HL-60 (cell line): Measurements from ENCODE around the gene ARHGEF7.

ENCODE experiments used
- DNase-seq, 2 experiments: peaks; one replicate each; pipeline ENCODE4 v3.0.0-alpha.2; 2010 to 2020; ENCODE audit warnings: low read depth in 1 of 2, low spot score in 1 of 2
- H3K27ac ChIP-seq: fragments of 250-450 bp; sonication (Bioruptor Pico); replicated peaks from 2 replicates; pipeline ENCODE4 v1.5.1; 2020; ENCODE audit warnings: mild to moderate bottlenecking, moderate library complexity
- H3K27me3 ChIP-seq: fragments of 250-450 bp; sonication (Bioruptor Pico); 2 replicates; pipeline ENCODE4 v1.5.1; 2021; ENCODE audit warnings: mild to moderate bottlenecking, moderate library complexity; ENCODE audit not compliant: insufficient read depth, poor library complexity, severe bottlenecking
- H3K4me3 ChIP-seq: replicated peaks from 2 replicates; pipeline ENCODE4 v1.5.1; 2011; ENCODE audit warnings: mild to moderate bottlenecking, control low read depth, low read length; ENCODE audit not compliant: insufficient read depth
- GABPA ChIP-seq: IDR thresholded peaks from 2 replicates; pipeline ENCODE4 v1.6.1; 2012; ENCODE audit warnings: low read depth
- POLR2AphosphoS5 ChIP-seq: IDR thresholded peaks from 2 replicates; pipeline ENCODE4 v1.6.1; 2012; ENCODE audit warnings: low read depth
- SPI1 ChIP-seq: IDR thresholded peaks from 2 replicates; pipeline ENCODE4 v1.6.1; 2012; ENCODE audit warnings: low read depth, mild to moderate bottlenecking, borderline replicate concordance
- TF ChIP-seq, protein P1 (sequence below): IDR thresholded peaks from one replicate; pipeline ENCODE4 v1.5.1; 2011; ENCODE audit warnings: low read length, control low read depth, inconsistent platforms; ENCODE audit not compliant: insufficient read depth
- TF ChIP-seq, protein P2 (sequence below): IDR thresholded peaks from 2 replicates; pipeline ENCODE4 v1.6.1; 2012; ENCODE audit warnings: low read depth; ENCODE audit not compliant: insufficient replicate concordance

The ARHGEF7 gene

DNA sequence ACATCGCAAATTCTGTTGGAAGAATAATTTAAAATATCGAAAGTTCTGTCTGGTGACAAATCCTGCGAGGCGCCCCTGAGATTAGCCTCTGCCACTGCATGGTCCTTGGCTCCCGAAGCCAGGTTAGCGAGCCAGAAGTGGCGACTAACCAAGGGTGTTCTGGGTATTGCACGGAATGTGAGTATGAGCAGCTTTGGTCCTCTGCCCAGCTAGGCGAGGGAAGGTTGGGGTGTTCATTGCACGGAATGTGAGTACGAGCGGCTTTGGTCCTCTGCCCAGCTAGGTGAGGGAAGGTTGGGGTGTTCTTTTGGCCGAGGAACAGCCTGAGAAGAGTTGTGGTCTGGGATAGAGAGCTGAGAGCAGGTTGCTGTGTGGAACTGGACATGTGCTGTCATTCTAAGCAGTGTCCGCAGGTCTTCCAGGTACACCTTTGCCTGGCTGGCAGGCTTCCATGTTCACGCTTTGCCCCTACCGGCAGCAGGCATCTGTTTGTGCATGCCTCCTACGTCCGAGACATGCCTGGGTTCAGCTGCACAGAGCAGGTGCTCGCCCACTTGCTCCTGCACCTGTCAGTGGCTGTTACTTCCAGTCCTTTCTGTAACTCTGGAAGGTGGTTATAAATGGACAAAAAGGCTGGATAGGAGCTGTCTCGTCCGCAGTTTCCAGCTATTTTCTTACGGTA lies 187.1 kb downstream of the ARHGEF7 start:
- no peak for DNase-seq
- no peak for TF ChIP-seq SPI1
- TF ChIP-seq, protein P1, sequence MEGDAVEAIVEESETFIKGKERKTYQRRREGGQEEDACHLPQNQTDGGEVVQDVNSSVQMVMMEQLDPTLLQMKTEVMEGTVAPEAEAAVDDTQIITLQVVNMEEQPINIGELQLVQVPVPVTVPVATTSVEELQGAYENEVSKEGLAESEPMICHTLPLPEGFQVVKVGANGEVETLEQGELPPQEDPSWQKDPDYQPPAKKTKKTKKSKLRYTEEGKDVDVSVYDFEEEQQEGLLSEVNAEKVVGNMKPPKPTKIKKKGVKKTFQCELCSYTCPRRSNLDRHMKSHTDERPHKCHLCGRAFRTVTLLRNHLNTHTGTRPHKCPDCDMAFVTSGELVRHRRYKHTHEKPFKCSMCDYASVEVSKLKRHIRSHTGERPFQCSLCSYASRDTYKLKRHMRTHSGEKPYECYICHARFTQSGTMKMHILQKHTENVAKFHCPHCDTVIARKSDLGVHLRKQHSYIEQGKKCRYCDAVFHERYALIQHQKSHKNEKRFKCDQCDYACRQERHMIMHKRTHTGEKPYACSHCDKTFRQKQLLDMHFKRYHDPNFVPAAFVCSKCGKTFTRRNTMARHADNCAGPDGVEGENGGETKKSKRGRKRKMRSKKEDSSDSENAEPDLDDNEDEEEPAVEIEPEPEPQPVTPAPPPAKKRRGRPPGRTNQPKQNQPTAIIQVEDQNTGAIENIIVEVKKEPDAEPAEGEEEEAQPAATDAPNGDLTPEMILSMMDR: no peak
- TF ChIP-seq GABPA: no peak
- H3K4me3 ChIP-seq: no peak overlapping the region
- H3K27me3 ChIP-seq: no peaks in the 10 kb centered on the region
- no peak overlapping the region for H3K27ac ChIP-seq

DNA sequence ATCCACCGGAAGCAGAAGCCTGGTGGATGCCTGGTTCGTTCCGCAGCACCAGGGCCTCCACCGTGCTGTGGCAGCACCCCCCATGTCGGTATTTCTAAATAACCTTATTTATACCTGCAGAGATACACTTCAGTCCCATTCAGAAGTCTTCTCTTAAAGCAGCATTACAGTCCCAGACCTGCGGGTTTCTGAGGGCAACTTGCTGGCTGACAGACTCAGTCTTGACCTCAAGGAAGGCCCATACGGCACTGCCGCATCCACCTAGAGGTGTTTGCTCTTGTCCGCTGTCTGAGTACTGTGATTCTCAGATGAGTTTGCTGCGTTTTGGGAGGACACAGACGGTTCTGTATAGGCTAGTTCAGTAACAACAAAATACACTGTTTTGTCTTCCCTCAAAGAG lies 188.4 kb downstream of the ARHGEF7 start:
- DNase-seq: no peak

GRCh38 chr13:111304041-111304544 lies 189.0 kb downstream of the ARHGEF7 start:
- DNase-seq: no peak
- H3K27ac ChIP-seq: no peak overlapping the region
- no peak for TF ChIP-seq GABPA
- TF ChIP-seq, protein P2, sequence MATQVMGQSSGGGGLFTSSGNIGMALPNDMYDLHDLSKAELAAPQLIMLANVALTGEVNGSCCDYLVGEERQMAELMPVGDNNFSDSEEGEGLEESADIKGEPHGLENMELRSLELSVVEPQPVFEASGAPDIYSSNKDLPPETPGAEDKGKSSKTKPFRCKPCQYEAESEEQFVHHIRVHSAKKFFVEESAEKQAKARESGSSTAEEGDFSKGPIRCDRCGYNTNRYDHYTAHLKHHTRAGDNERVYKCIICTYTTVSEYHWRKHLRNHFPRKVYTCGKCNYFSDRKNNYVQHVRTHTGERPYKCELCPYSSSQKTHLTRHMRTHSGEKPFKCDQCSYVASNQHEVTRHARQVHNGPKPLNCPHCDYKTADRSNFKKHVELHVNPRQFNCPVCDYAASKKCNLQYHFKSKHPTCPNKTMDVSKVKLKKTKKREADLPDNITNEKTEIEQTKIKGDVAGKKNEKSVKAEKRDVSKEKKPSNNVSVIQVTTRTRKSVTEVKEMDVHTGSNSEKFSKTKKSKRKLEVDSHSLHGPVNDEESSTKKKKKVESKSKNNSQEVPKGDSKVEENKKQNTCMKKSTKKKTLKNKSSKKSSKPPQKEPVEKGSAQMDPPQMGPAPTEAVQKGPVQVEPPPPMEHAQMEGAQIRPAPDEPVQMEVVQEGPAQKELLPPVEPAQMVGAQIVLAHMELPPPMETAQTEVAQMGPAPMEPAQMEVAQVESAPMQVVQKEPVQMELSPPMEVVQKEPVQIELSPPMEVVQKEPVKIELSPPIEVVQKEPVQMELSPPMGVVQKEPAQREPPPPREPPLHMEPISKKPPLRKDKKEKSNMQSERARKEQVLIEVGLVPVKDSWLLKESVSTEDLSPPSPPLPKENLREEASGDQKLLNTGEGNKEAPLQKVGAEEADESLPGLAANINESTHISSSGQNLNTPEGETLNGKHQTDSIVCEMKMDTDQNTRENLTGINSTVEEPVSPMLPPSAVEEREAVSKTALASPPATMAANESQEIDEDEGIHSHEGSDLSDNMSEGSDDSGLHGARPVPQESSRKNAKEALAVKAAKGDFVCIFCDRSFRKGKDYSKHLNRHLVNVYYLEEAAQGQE: no peak
- TF ChIP-seq, protein P1: no peak
- TF ChIP-seq SPI1: no peak
- no peak for TF ChIP-seq POLR2AphosphoS5
- no peak overlapping the region for H3K4me3 ChIP-seq
- no peaks in the 10 kb centered on the region for H3K27me3 ChIP-seq

More for the DNA sequence above, 188.4 kb downstream of the ARHGEF7 start:
- H3K4me3 ChIP-seq: no peak overlapping the region
- H3K27ac ChIP-seq: no peak overlapping the region
- H3K27me3 ChIP-seq: no peaks in the 10 kb centered on the region
- TF ChIP-seq, protein P1: no peak
- no peak for TF ChIP-seq POLR2AphosphoS5
- no peak for TF ChIP-seq GABPA
- TF ChIP-seq, protein P2: no peak
